ENCODE data around the gene BAIAP3. TPM values are rescaled to one million over a fixed set of nuclear protein-coding genes. Genes with fewer than 3 reads are reported as not detected.

The BAIAP3 gene
- polyA plus RNA-seq, 6 donors from 2014 or later, result 0.20 to 1.3 (median 0.67) TPM; not detected in 1

DNA sequence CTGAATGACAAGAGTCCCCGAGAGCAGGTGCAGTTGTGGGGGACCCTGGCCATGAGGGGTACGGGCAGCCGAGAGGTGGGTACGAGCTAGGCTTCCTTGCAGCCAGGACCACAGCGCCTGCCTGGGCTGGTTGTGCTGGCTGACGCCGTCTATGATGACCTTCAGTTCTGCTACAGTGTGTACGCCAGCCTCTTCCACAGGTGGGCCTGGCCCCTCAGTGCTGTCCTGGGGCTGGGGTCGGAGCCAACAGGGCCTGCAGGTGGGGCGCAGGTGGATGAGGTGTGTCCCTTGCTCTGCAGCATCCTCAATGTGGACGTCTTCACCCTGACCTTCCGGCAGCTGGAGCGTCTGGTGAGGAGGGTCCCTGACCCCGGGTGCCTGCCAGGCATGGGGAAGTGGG, 11.1 kb downstream of the BAIAP3 start:
- no peak overlapping the region for H3K27ac Mint-ChIP-seq
- no peaks in the 10 kb centered on the region for H3K9me3 Mint-ChIP-seq
- no peak for ATAC-seq (ENCODE audit: low read depth in 2 of 2)
- H3K4me3 Mint-ChIP-seq, result peak overlapping the region in 2 of 8 donors; percentile 20 to 35
- peaks cover 13 to 18% (median 17%) of the 10 kb centered on the region in 3 donors for H3K4me1 Mint-ChIP-seq
- H3K36me3 Mint-ChIP-seq, result no peaks in the 10 kb centered on the region
- no peak for DNase-seq
- no peaks in the 10 kb centered on the region for H3K27me3 Mint-ChIP-seq

DNA sequence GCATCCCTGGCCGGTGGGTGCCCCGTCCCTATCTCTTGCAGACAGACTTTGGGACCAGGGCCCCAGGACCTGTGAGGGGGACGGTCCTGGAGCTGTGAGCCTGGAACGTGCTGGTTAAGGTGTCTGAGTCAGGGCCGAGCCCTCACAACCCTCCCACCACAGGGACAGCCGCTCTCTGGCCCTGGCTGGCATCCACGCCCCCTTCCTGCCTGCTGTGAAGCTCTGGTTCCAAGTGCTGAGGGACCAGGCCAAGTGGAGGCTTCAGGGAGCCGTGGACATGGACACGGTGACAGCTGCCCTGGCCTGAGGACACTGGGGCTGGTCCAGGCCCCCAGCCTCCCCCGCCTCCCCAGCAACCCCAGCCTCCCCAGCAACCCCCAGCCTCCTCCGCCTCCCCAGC, 11.6 kb downstream of the BAIAP3 start:
- H3K36me3 Mint-ChIP-seq, result no peaks in the 10 kb centered on the region
- H3K4me1 Mint-ChIP-seq, result peaks cover 13 to 20% (median 19%) of the 10 kb centered on the region in 3 donors
- no peak for ATAC-seq (ENCODE audit: low read depth in 2 of 2)
- no peaks in the 10 kb centered on the region for H3K9me3 Mint-ChIP-seq
- no peaks in the 10 kb centered on the region for H3K27me3 Mint-ChIP-seq
- no peak overlapping the region for H3K27ac Mint-ChIP-seq
- no peak for DNase-seq
- H3K4me3 Mint-ChIP-seq, result no peak overlapping the region

DNA sequence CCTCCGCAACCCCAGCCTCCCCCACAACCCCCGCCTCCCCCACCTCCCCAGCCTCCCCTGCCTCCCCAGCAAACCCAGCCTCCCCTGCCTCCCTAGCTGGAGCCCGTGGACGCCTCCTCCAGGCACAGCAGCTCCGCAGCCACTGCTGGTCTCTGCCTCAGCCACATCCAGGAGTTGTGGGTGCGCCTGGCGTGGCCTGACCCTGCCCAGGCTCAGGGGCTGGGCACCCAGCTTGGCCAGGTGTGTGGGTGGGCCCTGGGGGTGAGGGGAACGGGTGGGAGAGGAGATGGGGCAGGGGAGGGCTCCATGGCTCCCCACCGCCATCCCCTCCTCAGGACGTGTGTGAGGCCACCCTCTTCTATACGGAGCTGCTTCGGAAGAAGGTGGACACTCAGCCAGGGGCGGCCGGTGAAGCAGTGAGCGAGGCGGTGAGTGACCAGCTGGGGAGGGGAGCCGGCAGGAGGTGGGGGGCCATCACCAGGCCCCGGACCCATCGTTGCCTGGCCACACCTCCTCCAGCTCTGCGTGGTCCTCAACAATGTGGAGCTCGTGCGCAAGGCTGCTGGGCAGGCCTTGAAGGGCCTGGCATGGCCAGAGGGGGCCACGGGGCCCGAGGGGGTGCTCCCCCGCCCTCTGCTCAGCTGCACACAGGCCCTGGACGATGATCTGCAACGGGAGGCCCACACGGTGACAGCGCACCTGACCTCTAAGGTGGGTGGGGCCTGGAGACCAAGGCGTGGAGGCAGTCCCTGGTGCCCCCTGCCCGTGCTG, 12.4 kb downstream of the BAIAP3 start:
- Mint-ChIP-seq H3K36me3 (no peaks in the 10 kb centered on the region), H3K4me1 (peaks cover 10 to 28% (median 26%) of the 10 kb centered on the region in 3 donors), H3K27me3 (no peaks in the 10 kb centered on the region), H3K4me3 (no peak overlapping the region), H3K9me3 (no peaks in the 10 kb centered on the region), H3K27ac (no peak overlapping the region)
- no peak for DNase-seq
- no peak for ATAC-seq (ENCODE audit: low read depth in 2 of 2)

DNA sequence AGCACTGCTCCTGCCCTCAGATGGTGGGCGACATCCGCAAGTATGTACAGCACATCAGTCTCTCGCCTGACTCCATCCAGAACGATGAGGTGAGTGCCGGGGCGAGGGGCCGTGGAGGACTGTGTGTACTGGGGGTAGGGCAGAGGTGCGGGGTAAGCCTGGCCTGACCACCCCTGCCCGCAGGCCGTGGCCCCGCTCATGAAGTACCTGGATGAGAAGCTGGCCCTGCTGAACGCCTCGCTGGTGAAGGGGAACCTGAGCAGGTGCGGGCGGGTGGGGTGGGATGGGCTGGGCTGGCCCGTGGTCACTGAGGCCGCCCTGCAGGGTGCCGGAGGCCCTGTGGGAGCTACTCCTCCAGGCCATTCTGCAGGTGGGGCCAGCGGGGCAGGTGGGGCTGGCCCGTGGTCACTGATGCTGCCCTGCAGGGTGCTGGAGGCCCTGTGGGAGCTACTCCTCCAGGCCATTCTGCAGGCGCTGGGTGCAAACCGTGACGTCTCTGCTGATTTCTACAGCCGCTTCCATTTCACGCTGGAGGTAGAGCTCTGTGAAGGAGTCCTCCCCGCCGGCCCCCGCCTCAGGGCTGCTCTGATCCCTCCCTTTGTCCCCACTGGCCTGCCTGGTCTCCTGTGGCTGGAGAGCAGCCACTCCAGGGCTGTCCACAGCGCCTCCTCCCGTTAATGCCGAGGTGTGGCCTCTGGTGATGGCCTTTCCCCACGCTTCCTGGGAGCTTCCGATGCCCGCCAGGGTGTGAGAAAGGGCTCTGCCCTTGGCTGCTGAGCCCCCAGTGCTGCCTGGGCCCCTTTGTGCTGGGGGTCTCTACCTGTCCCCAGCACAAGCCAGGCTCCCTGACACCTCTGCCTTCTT, 13.2 kb downstream of the BAIAP3 start:
- H3K27ac Mint-ChIP-seq, result no peak overlapping the region
- no peaks in the 10 kb centered on the region for H3K27me3 Mint-ChIP-seq
- peak overlapping the region in 1 of 8 donors; percentile 25 for H3K4me3 Mint-ChIP-seq
- no peak for ATAC-seq (ENCODE audit: low read depth in 2 of 2)
- no peak for DNase-seq
- peaks cover 10 to 31% (median 28%) of the 10 kb centered on the region in 3 donors for H3K4me1 Mint-ChIP-seq
- H3K36me3 Mint-ChIP-seq, result no peaks in the 10 kb centered on the region
- H3K9me3 Mint-ChIP-seq, result no peaks in the 10 kb centered on the region

DNA sequence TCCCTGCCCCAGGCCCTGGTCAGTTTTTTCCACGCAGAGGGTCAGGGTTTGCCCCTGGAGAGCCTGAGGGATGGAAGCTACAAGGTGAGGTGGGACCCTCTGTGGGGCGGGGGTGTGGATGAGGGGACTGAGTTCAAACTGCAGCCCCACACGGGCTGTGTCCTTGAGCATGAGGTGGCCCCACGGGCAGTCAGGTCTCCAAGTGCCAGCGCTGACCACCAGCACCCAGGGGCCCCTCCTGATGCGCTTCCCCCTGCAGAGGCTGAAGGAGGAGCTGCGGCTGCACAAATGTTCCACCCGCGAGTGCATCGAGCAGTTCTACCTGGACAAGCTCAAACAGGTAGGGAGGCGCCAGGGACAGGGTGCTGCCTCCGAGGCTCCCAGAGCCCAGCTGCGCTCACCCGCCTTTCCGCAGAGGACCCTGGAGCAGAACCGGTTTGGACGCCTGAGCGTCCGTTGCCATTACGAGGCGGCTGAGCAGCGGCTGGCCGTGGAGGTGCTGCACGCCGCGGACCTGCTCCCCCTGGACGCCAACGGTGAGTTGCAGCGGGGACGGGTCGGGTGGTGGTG, 13.9 kb downstream of the BAIAP3 start:
- DNase-seq, result no peak
- Mint-ChIP-seq H3K27ac (peak overlapping the region in 1 of 6 donors; percentile 62), H3K4me3 (peak overlapping the region in 1 of 8 donors; percentile 44), H3K36me3 (no peaks in the 10 kb centered on the region), H3K27me3 (no peaks in the 10 kb centered on the region), H3K4me1 (peaks cover 13 to 30% (median 23%) of the 10 kb centered on the region in 3 donors), H3K9me3 (no peaks in the 10 kb centered on the region)
- no peak for ATAC-seq (ENCODE audit: low read depth in 2 of 2)

DNA sequence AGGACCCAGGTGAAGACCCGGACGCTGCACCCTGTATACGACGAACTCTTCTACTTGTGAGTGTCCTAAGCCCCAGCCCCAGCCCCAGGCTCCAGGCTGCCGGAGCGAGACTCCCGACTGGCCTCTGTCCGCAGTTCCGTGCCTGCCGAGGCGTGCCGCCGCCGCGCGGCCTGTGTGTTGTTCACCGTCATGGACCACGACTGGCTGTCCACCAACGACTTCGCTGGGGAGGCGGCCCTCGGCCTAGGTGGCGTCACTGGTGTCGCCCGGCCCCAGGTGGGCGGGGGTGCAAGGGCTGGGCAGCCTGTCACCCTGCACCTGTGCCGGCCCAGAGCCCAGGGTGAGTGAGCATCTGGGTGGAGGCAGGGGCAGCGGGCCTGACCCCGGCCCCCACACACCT, 14.5 kb downstream of the BAIAP3 start:
- no peak for DNase-seq

DNA sequence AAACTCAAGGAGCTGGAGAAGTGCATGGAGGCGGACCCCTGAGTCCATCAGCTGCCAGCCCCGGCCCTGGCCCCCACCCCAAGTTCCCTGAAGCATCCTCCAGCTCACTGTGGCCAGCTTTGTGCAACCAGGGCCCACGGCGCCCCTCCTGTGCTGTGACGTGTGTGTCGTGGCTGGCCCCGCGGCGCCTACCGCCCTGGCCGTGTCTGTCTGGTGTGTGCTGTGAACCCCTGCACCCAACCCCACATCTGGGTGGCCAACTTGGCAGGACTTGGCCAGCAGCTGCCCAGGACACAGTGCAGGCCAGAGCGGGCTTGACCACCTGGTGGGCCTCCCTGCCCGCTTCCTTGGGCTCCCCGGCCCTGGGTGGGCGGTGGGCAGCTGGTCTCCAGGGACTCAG, 15.0 kb downstream of the BAIAP3 start:
- ATAC-seq (ENCODE audit: low read depth in 2 of 2) (no peak), DNase-seq (no peak)
- Mint-ChIP-seq H3K27ac (no peak overlapping the region), H3K27me3 (no peaks in the 10 kb centered on the region), H3K36me3 (no peaks in the 10 kb centered on the region), H3K4me3 (peak overlapping the region in 1 of 8 donors; percentile 93), H3K9me3 (no peaks in the 10 kb centered on the region), H3K4me1 (peaks cover 12 to 30% (median 19%) of the 10 kb centered on the region in 3 donors)

More for the DNA sequence above, 14.5 kb downstream of the BAIAP3 start:
- Mint-ChIP-seq H3K27me3 (no peaks in the 10 kb centered on the region), H3K9me3 (no peaks in the 10 kb centered on the region), H3K27ac (no peak overlapping the region), H3K36me3 (no peaks in the 10 kb centered on the region), H3K4me1 (peaks cover 13 to 30% (median 19%) of the 10 kb centered on the region in 3 donors), H3K4me3 (no peak overlapping the region)
- ATAC-seq (ENCODE audit: low read depth in 2 of 2), result no peak

DNA sequence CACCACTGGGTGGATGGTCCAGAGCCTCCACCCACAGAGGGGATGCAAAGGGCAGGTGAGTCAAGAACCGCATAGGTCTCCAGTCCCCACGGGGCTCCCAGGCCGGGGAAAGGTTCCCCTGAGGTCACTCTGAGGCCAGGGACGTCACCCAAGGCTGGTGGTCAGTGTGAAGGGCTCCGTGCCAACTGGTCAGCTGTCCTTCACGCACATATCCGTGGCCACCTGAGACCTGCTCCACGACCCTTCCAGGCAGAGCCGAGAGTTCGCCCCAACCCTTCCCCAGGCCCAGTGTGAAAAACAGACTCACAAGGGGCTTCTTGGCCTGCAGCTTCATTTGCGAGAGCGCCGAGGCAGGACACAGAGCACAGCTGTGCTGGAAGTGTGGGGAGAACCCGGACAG, 15.5 kb downstream of the BAIAP3 start:
- Mint-ChIP-seq H3K9me3 (no peaks in the 10 kb centered on the region), H3K27me3 (no peaks in the 10 kb centered on the region), H3K4me1 (peaks cover 14 to 33% (median 23%) of the 10 kb centered on the region in 3 donors), H3K36me3 (no peaks in the 10 kb centered on the region), H3K27ac (peak overlapping the region in 1 of 6 donors; percentile 42), H3K4me3 (peak overlapping the region in 6 of 8 donors; percentile 9 to 93 (median 43))
- DNase-seq (no peak), ATAC-seq (ENCODE audit: low read depth in 2 of 2) (no peak)

DNA sequence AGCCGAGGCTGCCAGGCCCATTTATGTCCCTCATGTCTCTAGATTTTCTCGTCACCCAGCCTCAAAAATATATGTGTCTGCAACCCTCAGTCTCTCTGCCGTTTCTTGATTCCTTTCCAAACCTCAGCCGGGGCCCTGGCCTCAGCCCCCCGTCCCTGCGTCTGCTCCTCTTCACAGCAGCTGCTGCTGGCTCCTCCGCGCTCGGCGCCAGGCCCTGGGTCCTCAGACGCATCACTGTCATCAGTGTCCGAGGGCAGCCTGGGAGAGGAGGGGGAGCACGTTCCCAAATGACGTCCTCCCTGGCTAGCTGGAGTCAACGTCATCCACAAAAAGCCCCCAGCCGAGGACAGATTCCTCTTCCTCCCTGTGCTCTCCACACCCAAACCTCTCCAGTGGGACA, 15.9 kb downstream of the BAIAP3 start:
- Mint-ChIP-seq H3K27me3 (no peaks in the 10 kb centered on the region), H3K9me3 (no peaks in the 10 kb centered on the region), H3K4me1 (peaks cover 14 to 33% (median 26%) of the 10 kb centered on the region in 3 donors), H3K36me3 (no peaks in the 10 kb centered on the region), H3K27ac (no peak overlapping the region), H3K4me3 (peak overlapping the region in 3 of 8 donors; percentile 82 to 93 (median 90))
- ATAC-seq (ENCODE audit: low read depth in 2 of 2), result no peak
- DNase-seq, result no peak

DNA sequence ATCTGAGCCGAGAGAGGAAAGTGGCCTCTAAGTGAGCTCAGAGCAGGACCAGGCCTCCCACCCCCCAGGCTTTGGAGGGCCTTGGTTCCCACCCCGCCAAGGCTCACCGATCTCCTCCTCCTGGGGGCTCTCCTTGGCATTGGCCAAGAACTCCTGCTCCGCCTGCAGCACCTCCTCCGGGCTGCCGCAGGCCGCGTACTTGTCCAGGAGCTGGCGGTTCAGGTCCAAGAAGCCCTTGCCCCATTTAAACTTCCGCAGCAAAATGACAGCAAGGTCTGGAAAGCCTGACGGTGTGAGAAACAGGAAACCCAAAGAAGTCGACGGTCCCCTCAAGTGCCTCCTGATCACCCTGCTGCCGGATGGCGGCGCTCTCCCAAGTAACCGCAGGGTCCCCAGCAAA, 16.5 kb downstream of the BAIAP3 start:
- Mint-ChIP-seq H3K36me3 (no peaks in the 10 kb centered on the region), H3K27ac (peak overlapping the region in 3 of 6 donors; percentile 11 to 77 (median 37)), H3K9me3 (no peaks in the 10 kb centered on the region), H3K27me3 (no peaks in the 10 kb centered on the region), H3K4me3 (peak overlapping the region; percentile 70 to 93 (median 82)), H3K4me1 (peaks cover 18 to 33% (median 26%) of the 10 kb centered on the region in 3 donors)
- ATAC-seq (ENCODE audit: low read depth in 2 of 2), result no peak
- no peak for DNase-seq

DNA sequence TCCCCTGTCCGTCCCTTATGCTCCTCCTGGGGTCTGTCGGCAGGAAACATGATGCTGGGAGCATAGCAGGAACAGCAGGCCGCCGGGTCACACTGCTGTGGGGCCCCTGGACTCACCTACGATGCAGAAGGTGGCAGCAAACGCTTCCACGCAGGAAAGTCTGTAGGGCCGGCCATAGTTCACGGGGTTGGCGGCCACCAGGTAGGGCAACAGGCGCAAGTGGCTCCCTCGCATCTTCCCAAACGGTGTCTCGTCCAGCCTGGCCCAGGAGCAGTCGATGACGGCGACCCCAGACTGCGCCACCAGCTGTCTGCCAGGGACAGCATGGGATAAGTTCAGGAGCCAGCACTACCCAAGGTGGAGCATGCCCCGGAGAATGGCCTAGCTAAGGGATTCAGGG, 17.2 kb downstream of the BAIAP3 start:
- Mint-ChIP-seq H3K9me3 (no peaks in the 10 kb centered on the region), H3K4me1 (peaks cover 26 to 40% (median 31%) of the 10 kb centered on the region in 3 donors), H3K4me3 (peak overlapping the region; percentile 70 to 93 (median 82)), H3K36me3 (no peaks in the 10 kb centered on the region), H3K27ac (peak overlapping the region in 2 of 6 donors; percentile 59 to 77), H3K27me3 (no peaks in the 10 kb centered on the region)
- no peak for DNase-seq
- ATAC-seq (ENCODE audit: low read depth in 2 of 2), result no peak

DNA sequence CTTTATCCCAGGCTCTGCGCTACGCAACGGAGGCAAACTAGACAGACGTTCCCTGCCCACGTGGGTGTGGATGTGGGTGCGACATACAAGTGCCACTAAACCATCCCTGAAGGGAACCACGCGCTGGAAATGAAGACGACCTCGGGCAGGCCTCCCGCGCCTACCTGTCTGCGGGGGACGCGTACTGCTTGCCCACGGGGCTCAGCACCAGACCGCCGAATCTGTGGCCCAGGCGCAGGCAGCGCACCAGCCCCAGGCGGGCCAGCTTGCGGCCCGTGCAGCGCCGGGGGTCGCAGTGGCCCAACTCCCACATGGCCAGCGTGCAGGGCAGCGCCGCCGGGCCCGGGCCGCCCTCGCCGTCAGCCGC, 17.8 kb downstream of the BAIAP3 start:
- peak overlapping the region in 4 of 6 donors; percentile 59 to 82 (median 79) for H3K27ac Mint-ChIP-seq
- H3K4me3 Mint-ChIP-seq, result peak overlapping the region; percentile 70 to 93 (median 82)
- peaks cover 27 to 44% (median 32%) of the 10 kb centered on the region in 3 donors for H3K4me1 Mint-ChIP-seq
- no peaks in the 10 kb centered on the region for H3K9me3 Mint-ChIP-seq
- no peaks in the 10 kb centered on the region for H3K36me3 Mint-ChIP-seq
- no peaks in the 10 kb centered on the region for H3K27me3 Mint-ChIP-seq
- peak; percentile 13 to 22 for ATAC-seq (ENCODE audit: low read depth in 2 of 2)
- DNase-seq, result no peak

DNA sequence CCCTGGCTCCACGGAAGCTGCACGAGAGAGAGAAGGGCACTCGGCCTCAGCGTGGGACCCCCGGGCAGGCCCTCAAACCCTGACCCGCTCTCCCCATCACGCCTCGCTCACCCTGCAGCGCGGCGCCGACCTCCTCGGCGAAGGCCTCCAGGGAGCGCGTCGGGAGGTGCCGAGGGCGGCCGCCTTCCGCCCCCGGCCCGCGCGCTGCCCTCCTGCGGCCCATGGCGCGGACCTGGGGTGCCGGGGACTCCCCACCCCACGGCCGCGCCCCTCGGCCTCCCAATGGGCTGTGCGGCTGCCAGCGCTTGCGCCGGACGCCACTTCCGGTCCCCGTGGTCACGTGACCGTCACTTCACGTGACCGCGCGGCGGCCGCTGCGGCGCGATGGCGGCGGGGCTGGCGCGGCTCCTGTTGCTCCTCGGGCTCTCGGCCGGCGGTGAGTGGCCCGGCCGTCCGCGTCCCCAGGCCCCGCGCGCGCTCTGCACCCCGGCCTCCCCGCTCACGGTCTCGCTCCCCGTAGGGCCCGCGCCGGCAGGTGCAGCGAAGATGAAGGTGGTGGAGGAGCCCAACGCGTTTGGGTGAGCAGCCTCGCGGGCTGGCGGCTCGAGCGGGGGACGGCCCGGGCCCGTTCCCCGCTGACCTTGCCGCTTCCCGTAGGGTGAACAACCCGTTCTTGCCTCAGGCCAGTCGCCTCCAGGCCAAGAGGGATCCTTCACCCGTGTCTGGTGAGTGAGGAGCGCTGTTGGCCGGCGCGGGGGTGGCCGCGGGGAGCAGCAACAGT, 18.3 kb downstream of the BAIAP3 start, which contains the start of the genes GNPTG and TSR3:
TSS of gene GNPTG (plus strand) at position 350 of the 781 bp plus-strand sequence. CDS start at position 385, 35 bp downstream.
TSS of gene TSR3 (minus strand) at position 297 of the 781 bp plus-strand sequence. CDS start at position 223, 74 bp downstream.
- ATAC-seq (ENCODE audit: low read depth in 2 of 2) (peak; percentile 92 to 94), DNase-seq (peak; percentile 86)
- Mint-ChIP-seq H3K27ac (peak within 1 kb of the TSS; percentile 82 to 93 (median 87)), H3K36me3 (no peaks in the 10 kb centered on the region), H3K27me3 (no peaks in the 10 kb centered on the region), H3K4me1 (peaks cover 27 to 44% (median 32%) of the 10 kb centered on the region in 3 donors), H3K4me3 (peak within 1 kb of the TSS; percentile 76 to 93 (median 88)), H3K9me3 (no peaks in the 10 kb centered on the region)

Data from naive B cell (primary cell).